ENCODE results near the gene GAS7. TPM values are rescaled to one million over a fixed set of nuclear protein-coding genes. Genes with fewer than 3 reads are reported as not detected.

The GAS7 gene
- total and polyA plus RNA-seq, 2 of the 13 experiments (the other 11 are each of a cell fraction or from before 2014, with no cell fraction given): 1.0 to 5.2 TPM

GRCh38 chr17:10035885-10036284 lies 162.5 kb downstream of the GAS7 start:
- H2AFZ ChIP-seq (ENCODE audit: low read length): no peak overlapping the region
- no peak for FAIRE-seq
- no peak overlapping the region; a peak in 1 of 6 replicates for H3K4me3 ChIP-seq (replicated peaks in 1 of 3; ENCODE audit: insufficient read depth in 1 of 3, low read depth in 2 of 3, low read length in 3 of 3)

More at GRCh38 chr17:10035885-10036284, 162.5 kb downstream of the GAS7 start:
- POLR2A ChIA-PET: no interaction called here
- TF ChIP-seq ZNF75D (CRISPR knock-in tag; IDR thresholded peaks at IDR 0.05; ENCODE audit: borderline replicate concordance) (no peak), ZNF337 (CRISPR knock-in tag; IDR thresholded peaks at IDR 0.05; ENCODE audit: borderline replicate concordance, low read depth) (no peak), ZNF713 (CRISPR knock-in tag; IDR thresholded peaks at IDR 0.05) (no peak), ZFYVE20 (CRISPR knock-in tag; IDR thresholded peaks at IDR 0.05; ENCODE audit: borderline replicate concordance, low read depth) (no peak), ASH2L (IDR thresholded peaks at IDR 0.05; ENCODE audit: insufficient read length, low read depth, low read length) (no peak), ZNF350 (CRISPR knock-in tag; IDR thresholded peaks at IDR 0.05; ENCODE audit: borderline replicate concordance, low read depth) (no peak), ZFP36L1 (CRISPR knock-in tag; IDR thresholded peaks at IDR 0.05) (no peak), SKIL (CRISPR knock-in tag; IDR thresholded peaks at IDR 0.05; ENCODE audit: borderline replicate concordance) (no peak), NR2F1 (CRISPR knock-in tag; IDR thresholded peaks at IDR 0.05) (no peak), POLR2AphosphoS5 (IDR thresholded peaks at IDR 0.05; ENCODE audit: low read depth, low read length) (no peak), SP1 (IDR thresholded peaks at IDR 0.05) (no peak), SP1 (CRISPR knock-in tag; IDR thresholded peaks at IDR 0.05) (no peak), ZNF557 (CRISPR knock-in tag; IDR thresholded peaks at IDR 0.05) (no peak), ATM (IDR thresholded peaks at IDR 0.05; ENCODE audit: borderline replicate concordance) (no peak), ZEB1 (IDR thresholded peaks at IDR 0.05; ENCODE audit: insufficient replicate concordance, low read depth) (no peak), ZBTB33 (CRISPR knock-in tag; IDR thresholded peaks at IDR 0.05) (no peak), HNRNPL (IDR thresholded peaks at IDR 0.05; ENCODE audit: low read depth, low read length) (no peak), NR2F6 (IDR thresholded peaks at IDR 0.05) (no peak), NR2F6 (CRISPR knock-in tag; IDR thresholded peaks at IDR 0.05) (no peak)
- in situ Hi-C loops (cut with HindIII; ENCODE audit: extremely low pct_ligation_motif_present, low pct_unique_long_range_greater_than_20kb): no loop called here
- DNase-seq (ENCODE audit: low spot score) (no peak), ATAC-seq (no peak)
- Histone ChIP-seq H3K79me2 (ENCODE audit: insufficient read depth, low read length) (no peaks in the 10 kb centered on the region), H3K9me3 (ENCODE audit: low read length) (no peaks in the 10 kb centered on the region), H3K4me2 (ENCODE audit: low read depth, low read length) (no peak overlapping the region), H3K4me1 (ENCODE audit: insufficient read depth, low read length) (peaks cover 13% of the 10 kb centered on the region), H4K20me1 (ENCODE audit: insufficient read depth, low read length) (no peaks in the 10 kb centered on the region), H3K9ac (ENCODE audit: insufficient read depth, low read depth, low read length) (peak overlapping the region; percentile 5; the same call in 1 of the 2 replicates), H3K27ac (ENCODE audit: extremely low read length, insufficient read depth, low read length) (no peak overlapping the region), H3K27me3 (ENCODE audit: control insufficient read depth in 1 of 2, insufficient read depth in 2 of 2, low read length in 2 of 2) (peaks cover 3 to 39% of the 10 kb centered on the region in 2 experiments; a peak in 3 of 5 replicates), H3K36me3 (replicated peaks in 1 of 2; ENCODE audit: control insufficient read depth in 1 of 2, insufficient read depth in 2 of 2, low read length in 2 of 2) (no peaks in the 10 kb centered on the region)
- intact Hi-C loops (cut with micrococcal nuclease; ENCODE audit: unreplicated experiment): no loop called here
- CTCF ChIA-PET (ENCODE audit: low intra/inter-chr PET ratio, low total read pairs): no interaction called here
- no TSS peak for BruUV-seq (replicated peaks)
- 36% methylated on average over 3 of the region's 4 CpGs for WGBS (ENCODE audit: low lambda C conversion rate)
